NCI-H2171 treated with DMSO at 0.1 percent for 48 hours (cell line): ENCODE measurements around the gene KCNK15.
A peak's percentile ranks its signal among the peaks of the same experiment; 100 is the strongest.

Experiments
- DNase-seq: peaks from one replicate; lab custom pipeline; 2025; lab: John Stamatoyannopoulos, UW

The KCNK15 gene

DNA sequence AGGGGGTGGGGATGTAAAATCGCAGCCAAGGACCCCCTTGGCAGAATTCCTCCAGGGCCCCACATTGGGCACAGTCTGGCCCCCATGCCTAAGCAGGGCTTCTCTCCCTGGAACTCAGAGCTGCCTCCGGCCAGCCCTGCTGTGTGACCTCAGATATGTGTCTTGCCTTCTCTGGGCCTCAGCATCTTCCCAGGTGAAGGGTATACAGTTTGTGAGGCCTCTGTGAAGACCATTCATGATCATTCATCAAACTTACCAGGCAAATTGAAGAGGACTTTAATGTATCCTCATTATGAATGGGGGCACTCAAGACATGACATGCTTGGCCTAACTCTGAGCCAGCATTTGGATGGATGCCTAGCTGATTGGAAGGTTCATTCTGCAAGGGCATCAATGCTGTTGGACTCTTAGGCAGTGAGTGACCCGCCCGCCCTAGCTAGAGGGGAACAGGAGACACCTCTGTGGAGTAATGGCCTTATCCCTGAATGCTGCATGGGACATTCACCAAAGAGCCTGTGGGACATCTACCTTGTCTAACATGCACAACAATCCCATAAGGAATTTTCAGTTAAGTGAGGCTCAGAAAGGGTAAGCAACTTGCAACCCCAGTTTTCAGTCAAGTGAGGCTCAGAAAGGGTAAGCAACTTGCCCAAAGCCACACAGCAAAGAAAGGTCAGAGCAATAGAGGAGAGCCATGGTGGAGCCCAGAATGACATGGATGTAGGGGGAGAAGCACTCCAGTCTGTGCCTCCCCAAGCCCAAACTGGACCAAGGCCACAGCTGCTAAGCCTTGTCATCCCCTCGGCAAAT, 30.0 kb upstream of the KCNK15 start:
- DNase-seq = no peak

DNA sequence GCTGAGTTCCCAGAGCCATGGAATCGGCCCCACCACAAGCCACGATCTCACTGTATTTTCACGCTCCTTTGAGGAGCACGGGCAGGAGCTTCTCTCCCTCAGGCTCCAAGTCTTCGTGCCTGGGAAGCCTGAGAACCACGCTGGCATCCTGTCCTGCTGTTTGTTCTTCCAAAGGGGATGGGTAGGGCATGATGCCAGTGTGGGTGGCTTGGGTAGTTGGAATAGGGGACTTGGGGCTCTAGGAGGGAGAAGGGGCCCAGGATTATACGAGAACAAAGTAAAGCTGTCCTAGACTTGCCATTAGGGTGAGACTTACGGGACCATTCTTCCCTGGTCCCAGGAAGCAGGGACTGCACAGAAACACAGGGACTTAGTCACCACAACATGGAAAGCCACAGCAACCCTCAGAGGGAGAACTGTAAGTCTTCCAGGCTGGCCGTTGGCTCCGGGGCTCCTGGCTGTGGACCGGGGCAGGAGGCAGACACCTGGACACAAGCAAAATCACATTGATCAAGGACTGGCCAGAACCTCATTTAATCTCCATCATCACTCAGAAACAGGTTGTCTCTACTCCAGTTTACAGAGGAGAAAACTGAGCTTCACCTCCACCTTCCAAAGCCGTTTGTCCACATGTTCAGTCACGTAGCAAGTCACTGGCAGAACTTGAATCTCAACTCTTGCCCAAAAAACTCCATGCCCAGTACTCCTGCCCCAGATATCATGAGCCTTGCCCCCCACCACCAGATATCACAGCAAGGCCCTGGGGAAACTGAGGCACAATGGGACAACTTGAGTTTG, 29.2 kb upstream of the KCNK15 start:
- DNase-seq = no peak

DNA sequence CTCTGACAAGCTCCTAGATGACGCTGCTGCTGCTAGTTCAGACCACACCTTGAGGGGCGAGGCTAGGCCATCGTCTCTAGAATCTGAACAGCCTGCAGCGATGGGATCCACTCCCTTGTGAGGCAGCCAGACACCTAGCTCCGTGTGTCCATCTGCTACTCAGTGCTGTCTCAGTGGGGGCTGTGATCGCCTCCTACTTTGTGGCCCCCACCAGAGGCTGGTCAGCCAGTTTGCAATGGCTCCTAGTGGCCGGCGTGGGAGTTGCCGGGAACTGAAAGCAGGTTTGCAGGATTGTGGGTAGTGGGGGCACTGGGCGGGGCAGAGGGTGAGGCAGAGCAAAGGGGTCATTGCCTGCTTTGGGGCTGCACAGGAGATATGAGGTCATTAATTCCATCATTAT, 27.7 kb upstream of the KCNK15 start:
- DNase-seq = no peak

DNA sequence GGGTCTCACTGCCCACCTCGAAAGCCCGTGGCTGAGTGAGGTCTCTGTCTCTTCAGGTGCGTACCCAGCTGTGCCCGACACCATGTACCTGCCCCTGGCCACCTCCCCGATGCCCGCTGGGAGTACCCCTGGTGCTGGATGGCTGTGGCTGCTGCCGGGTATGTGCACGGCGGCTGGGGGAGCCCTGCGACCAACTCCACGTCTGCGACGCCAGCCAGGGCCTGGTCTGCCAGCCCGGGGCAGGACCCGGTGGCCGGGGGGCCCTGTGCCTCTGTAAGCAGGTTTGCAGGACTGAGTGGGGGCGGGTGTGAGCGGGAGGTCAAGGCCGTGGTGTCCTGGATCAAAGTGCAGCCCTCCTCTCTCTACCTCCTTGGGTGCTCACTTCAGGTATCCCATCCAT, 25.8 kb upstream of the KCNK15 start:
- DNase-seq = no peak

DNA sequence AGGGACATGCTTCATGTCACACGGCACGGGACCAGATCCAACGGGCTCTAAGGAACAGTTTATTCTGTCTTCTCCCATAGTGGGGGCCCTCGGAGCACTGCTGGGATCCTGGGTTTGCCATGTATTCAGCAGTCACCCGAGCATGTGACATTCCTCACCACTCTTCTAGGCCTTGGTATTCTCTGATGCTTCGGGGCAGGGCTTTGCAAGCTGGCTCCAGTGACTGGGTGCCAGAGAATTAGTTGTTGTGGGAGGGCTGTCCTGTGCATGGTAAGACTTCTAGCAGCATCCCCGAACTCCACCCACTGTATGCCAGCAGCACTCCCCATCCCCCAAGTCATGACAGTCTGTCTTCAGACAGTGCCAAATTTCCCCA, 25.1 kb upstream of the KCNK15 start:
- DNase-seq = peak; percentile 50

DNA sequence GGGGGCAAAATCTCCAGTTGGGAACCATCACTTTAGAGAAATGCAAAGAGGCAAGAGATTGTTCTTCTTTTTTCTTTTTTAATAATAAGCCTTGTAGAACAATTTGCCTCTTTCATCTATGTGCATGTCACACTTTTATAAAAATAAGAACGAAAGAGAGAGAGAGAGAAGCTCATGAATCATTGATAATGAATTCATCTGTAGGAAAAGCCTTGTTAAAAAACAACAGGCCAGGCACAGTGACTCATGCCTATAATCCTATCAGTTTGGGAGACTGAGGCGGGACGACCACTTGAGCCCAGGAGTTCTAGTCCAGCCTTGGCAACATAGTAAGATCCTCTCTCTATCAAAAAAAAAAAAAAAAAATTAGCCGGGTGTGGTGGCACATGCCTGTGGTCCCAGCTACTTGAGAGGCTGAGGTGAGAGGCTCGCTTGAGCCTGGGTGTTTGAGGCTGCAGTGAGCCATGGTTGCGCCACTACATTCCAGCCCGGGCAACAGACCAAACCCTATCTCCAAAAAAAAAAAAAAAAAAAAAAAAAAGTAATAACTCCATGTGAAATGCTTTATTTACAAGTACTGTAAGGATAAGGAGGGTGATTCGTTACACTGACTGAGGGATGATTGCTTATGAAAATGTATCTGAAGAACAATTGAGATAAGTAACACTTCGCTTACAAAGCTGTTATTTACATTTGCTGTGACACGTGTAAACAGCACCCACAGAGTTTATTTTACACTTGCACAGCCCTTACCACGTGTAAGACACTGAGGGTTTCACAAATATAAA, 24.5 kb upstream of the KCNK15 start:
- DNase-seq = no peak

DNA sequence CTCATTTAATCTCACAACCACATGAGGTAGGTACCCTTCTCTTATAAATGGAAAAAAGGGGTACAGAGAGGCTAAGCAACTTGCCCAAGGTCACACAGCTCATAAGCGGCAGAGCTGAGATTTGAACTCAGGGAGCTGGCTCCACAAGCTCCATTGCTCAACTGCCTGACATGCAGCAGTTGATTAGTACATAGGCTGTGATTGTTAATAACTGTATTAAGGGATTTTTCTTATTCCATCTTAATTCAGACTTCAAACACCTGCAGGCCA, 23.9 kb upstream of the KCNK15 start:
- no peak for DNase-seq

DNA sequence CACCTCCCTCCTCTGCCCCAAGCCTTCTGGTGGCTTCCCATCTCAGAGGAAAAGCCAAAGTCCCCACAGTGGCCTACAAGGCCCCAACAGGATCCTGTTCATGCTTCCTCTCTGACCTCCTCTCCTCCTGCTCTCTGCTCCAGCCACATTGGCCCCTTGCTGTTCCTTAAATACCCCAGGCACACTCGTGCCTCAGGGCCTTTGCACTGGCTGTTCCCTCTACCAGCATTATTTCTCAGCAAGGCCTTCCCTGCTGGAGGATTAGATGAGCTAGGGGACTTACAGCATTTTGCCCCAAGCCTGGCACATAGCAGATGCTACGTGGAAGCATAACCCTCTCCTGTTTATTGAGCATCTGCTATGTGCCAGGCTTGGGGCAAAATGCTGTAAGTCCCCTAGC, 22.7 kb upstream of the KCNK15 start:
- DNase-seq = no peak

DNA sequence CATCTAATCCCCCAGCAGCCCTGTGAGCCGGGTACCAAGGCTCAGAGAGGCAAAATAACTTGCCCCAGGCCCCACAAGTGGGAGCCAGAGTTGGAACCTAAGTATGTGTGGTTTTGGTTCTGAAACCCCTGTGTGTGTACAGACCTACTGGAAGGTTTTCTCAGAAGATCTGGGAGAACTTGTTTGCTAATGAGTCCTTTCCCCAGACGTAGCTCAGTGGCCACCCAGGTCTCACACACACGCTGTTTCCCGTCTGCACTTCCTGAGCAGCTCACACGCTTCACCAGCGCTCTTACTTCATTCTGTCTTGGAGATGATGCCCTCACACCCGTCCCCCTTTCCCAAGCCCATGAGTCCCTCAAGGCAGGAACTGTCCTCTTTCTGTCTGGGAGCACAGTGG, 22.3 kb upstream of the KCNK15 start:
- DNase-seq = no peak

DNA sequence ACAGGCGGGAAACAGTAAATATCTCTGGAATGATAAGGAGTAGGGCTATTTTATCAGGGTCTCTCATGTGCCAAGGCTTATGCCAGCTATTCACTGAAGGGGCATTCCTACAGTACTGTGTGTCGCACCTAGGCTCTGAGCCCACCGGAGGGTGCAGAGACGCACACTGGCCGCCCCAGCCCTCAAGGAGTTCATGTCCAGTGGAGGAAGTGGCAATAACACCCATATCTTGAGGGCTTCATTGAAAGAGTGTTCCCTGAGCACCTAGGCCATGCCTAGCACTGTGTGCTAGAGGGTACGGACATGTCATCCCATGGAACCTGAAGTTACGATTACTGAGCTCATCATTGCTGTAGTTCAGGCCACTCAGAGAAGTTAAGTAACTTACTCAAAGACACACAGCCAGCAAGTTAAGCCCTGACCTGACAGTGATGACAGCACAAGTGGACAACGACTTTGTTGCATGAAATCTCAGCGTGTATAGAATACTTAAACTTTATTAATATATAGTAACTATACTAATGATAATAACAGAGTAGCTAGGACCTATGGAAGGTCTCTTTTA, 21.8 kb upstream of the KCNK15 start:
- no peak for DNase-seq

DNA sequence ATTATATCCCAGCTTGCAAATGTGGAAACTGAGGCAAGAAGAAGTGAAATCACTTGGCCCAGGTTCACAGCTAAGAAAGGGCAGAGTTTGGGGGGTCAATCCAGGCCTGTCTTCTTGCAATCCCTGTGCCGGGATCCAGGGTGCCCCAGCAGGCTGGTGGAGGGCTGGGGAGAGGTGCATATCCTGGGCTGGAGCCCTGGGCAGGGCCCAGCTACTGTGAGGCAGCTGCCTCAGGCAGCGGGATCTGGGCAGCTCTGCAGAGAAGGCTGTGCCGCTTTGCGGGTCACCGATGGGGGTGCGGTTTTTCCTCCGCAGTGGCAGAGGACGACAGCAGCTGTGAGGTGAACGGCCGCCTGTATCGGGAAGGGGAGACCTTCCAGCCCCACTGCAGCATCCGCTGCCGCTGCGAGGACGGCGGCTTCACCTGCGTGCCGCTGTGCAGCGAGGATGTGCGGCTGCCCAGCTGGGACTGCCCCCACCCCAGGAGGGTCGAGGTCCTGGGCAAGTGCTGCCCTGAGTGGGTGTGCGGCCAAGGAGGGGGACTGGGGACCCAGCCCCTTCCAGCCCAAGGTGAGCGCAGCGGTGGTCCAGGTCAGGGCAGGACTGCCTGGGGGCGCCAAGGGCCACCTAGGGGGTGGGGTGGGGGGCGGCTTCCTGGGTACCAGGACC, 21.1 kb upstream of the KCNK15 start:
- DNase-seq = no peak

DNA sequence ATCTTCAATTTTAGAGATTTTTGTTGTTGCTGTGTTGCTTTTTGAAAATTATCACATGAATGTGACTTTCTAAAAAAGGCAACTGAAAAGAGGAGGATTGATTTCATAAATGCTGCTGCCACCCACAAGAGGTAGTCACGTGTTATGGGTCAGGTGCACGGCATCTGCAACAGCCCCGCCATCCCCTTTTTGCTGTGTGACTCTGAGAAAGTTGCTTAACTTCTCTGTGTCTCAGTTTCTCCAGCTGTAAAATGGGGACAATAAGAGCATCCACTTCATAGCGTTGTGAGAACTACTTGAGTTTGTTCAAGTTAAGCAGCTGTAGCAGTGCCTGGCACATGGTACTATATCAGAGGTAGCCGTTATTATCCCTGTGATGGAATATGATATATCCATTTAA, 19.8 kb upstream of the KCNK15 start:
- DNase-seq = no peak

DNA sequence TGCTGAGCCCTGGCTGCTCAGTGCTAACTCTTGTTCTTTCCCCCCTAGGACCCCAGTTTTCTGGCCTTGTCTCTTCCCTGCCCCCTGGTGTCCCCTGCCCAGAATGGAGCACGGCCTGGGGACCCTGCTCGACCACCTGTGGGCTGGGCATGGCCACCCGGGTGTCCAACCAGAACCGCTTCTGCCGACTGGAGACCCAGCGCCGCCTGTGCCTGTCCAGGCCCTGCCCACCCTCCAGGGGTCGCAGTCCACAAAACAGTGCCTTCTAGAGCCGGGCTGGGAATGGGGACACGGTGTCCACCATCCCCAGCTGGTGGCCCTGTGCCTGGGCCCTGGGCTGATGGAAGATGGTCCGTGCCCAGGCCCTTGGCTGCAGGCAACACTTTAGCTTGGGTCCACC, 18.6 kb upstream of the KCNK15 start:
- DNase-seq = no peak

DNA sequence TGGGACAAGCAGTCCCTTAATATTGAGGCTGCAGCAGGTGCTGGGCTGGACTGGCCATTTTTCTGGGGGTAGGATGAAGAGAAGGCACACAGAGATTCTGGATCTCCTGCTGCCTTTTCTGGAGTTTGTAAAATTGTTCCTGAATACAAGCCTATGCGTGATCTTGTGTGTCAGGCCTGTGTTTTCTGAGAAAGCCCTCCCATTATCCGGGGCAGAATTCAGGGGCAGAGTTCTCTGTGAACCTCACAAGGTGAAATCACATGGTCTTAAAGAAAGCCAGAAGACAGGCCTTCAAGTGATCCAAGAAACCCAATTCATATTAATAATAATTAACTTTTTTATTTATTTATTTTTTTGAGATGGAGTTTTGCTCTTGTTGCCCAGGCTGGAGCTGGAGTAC, 18.0 kb upstream of the KCNK15 start:
- no peak for DNase-seq

DNA sequence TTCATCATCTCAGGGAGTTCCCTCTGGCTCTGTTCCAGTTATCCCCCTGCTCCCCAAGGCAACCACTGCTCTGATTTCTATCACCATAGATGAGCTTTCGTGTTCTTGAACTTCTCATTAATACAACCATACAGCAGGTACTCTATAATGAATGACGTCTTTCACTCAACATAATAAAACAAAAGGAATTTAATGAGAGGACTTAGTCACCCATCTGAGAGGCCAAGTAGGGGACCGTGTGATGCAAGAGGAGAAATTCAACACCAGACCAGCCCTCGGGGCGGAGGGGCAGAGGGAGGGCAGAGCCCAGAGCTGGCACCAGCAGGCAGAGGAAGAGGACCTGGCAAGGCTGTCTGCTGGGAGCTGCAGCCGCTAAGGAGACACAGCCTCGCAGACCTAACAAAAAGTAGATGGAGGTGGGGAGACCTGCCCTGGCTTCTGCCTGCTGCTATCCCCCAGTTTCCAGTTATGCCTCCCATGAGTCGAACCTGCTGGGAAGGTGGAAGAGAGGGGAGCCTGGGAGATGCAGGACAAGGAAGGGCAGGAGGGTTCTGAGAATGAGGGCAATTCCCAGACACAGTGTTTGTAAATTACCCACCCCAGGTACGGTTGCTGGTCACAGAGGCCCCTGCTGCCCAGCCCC, 16.7 kb upstream of the KCNK15 start:
- peak; percentile 97 for DNase-seq

DNA sequence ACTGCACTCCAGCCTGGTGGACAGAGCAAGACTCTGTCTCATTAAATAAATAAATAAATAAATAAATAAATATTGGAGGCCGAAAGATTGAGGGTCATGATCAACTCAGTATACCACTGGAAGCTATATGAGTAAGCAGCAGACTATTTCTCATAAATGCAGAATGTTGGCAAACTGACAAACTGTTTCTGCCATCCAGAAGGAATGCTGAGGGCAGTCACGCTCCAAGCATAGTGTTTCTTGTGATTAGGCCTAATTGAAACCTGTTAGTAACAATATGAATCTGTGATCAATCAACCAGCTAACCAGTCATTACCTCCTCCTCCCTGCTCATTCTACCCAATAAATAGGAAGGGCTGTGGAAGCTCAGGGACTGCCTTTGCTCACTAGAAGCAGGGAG, 15.2 kb upstream of the KCNK15 start:
- no peak for DNase-seq

DNA sequence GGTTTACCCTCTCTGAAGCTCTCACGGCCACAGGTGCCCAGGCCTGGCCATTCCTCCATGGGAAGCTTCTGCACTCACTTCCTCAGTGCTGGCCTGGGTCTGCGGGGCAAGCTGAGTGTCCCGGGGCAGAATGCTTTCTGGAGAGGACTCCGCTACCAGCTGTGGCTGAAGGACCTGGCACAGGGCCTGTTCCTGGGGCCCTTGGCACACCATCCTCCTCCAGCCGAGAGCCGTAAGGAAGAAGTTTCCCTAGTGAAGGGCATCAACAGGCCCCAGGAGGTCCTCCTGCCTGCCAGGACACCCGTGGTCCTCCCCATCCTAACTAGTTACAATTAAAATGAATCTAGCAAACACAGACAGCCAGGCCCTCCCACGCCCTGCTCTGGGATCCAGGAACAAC, 14.0 kb upstream of the KCNK15 start:
- DNase-seq = no peak

DNA sequence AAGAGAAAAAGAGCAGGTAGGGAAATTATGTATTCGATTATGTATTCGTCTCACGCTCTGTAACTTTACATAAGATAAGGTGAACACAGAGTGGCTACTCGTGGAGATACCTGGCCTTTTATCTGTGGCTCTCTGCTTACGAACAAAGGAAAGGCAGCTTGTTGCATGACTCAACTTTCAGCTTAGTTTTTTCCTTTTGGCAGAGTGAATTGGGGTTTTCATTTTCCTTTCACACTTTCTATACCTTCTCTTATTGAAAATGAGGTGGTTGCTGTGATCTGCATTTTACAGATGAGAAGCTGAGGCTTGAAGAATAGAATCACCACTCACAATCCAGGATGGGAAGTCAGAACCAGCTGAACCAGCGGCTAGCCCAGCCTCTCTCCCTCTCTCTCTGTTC, 13.3 kb upstream of the KCNK15 start:
- DNase-seq = no peak

DNA sequence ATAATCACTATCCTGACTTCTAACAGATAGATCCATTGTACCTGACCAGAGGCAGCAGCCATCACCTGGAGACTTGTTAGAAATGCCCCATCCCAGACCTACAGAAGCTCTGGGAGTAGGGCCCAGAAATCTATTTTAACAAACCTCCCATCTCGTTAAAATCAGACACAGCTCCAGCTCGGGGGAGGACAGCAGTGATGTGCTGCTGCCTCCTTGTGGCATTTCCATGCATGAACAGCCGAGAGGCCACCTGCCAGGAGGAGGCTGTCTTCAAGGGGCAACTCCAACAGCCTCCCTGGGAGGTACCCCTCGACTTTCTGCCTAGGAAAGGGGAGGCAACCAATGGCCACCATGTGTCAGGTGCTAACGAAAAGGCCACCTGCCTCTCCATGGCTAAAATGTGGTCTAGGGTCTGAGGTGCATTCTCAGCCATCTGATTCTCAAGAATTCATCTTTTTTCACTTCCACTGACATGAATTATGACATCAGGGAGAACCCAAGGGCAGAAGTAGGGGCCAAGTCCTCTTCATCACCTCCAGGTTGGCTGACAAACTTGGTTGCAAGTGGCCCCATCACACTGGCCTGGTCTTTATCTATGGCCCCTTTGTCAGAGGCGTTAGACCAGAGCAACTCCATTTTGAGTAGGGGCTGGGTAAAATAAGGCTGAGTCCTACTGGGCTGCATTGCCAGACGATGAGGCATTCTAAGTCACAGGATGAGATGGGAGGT, 12.2 kb upstream of the KCNK15 start:
- peak; percentile 58 for DNase-seq

DNA sequence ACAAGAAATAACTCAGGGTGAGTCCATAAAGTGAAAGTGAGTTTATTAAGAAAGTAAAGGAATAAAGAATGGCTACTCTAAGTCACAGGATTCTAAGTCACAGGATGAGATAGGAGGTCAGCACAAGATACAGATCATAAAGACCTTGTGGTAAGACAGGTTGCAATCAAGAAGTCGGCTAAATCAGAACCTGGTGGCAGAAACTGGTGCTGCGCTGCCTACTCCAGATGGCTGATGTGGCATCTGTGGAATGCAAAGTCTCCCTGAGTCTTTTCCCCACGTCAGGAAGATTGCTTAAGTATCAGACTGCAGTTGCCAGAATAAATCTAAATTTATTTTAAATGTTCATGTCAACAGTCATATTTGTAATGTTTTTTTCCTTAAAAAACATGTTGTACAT, 10.7 kb upstream of the KCNK15 start:
- DNase-seq = no peak

DNA sequence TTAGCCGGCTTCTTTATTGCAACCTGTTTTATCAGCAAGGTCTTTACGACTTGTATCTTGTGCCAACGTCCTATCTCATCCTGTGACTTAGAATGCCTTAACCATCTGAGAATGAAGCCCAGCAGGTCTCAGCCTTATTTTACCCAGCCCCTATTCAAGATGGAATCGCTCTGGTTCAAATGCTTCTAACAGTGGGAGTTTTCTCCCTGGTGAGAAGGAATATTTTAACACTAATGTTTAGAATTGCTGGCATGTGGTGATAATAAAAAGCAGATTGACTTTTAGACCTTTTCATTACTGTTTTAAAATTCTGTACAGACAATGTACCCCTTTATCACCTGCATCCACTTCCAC, 9.9 kb upstream of the KCNK15 start:
- DNase-seq = no peak
